SU-DHL-6 (cell line): ENCODE measurements around the gene RSU1.

Source experiments
- H2AFZ ChIP-seq: fragments of 200-600 bp; sonication (generic); 2 replicates; pipeline ENCODE4 v1.6.1; 2014; ENCODE audit warnings: low read depth, mild to moderate bottlenecking, moderate library complexity, mixed read lengths, antibody characterized with exemption, low read length; ENCODE audit not compliant: severe bottlenecking
- H3F3A ChIP-seq: fragments of 200-600 bp; shearing (Covaris generic); 2 replicates; pipeline ENCODE4 v1.6.0; 2016; ENCODE audit warnings: antibody characterized with exemption, mild to moderate bottlenecking; ENCODE audit not compliant: insufficient read depth
- H3K27ac ChIP-seq: fragments of 200-600 bp; sonication (generic); 2 replicates; pipeline ENCODE4 v1.5.1; 2016; ENCODE audit warnings: low read depth, mild to moderate bottlenecking, low read length, moderate library complexity, mixed read lengths
- H3K27me3 ChIP-seq: fragments of 200-600 bp; sonication (generic), shearing (Covaris generic); 2 replicates; pipeline ENCODE4 v1.6.0; 2014; ENCODE audit warnings: mild to moderate bottlenecking, low read length
- H3K36me3 ChIP-seq: fragments of 200-600 bp; sonication (generic); 2 replicates; pipeline ENCODE4 v1.6.1; 2014; ENCODE audit warnings: mild to moderate bottlenecking, low read length, mixed read lengths
- H3K4me2 ChIP-seq: fragments of 300-600, 200-600 bp; shearing (Covaris generic), sonication (generic); 2 replicates; pipeline ENCODE4 v1.6.0; 2014; ENCODE audit warnings: low read length, low read depth, mild to moderate bottlenecking; ENCODE audit not compliant: poor library complexity, severe bottlenecking
- H3K4me3 ChIP-seq: fragments of 200-600 bp; sonication (generic); 2 replicates; pipeline ENCODE4 v1.5.1; 2014; ENCODE audit warnings: antibody characterized with exemption, low read length, mild to moderate bottlenecking, mixed read lengths; ENCODE audit not compliant: insufficient read depth, poor library complexity, severe bottlenecking
- H3K79me2 ChIP-seq: fragments of 200-600 bp; sonication (generic); 2 replicates; pipeline ENCODE4 v1.6.1; 2014; ENCODE audit warnings: mild to moderate bottlenecking, low read length, moderate library complexity; ENCODE audit not compliant: insufficient read depth
- H3K9ac ChIP-seq: fragments of 200-600 bp; sonication (generic); 2 replicates; pipeline ENCODE4 v1.7.0; 2014; ENCODE audit warnings: mild to moderate bottlenecking, low read length
- H3K9me2 ChIP-seq: fragments of 200-600 bp; sonication (generic); replicated peaks from 2 replicates; pipeline ENCODE4 v1.6.1; 2014; ENCODE audit warnings: low read length; ENCODE audit not compliant: insufficient read depth
- H3K9me3 ChIP-seq: fragments of 200-600 bp; sonication (generic); 2 replicates; pipeline ENCODE4 v1.6.1; 2014; ENCODE audit warnings: low read length, mixed read lengths; ENCODE audit not compliant: insufficient read depth
- H4K20me1 ChIP-seq: fragments of 200-600 bp; sonication (generic); 2 replicates; pipeline ENCODE4 v1.6.1; 2014; ENCODE audit warnings: low read depth, mild to moderate bottlenecking, antibody characterized with exemption, low read length, moderate library complexity, mixed read lengths
- CTCF ChIP-seq: fragments of 200-600 bp; sonication (generic); IDR thresholded peaks from one replicate; pipeline ENCODE4 v1.5.1; 2017; ENCODE audit warnings: antibody characterized with exemption, mild to moderate bottlenecking, low read length, moderate library complexity; ENCODE audit not compliant: insufficient read depth, poor library complexity, severe bottlenecking
- EZH2phosphoT487 ChIP-seq: fragments of 200-600 bp; sonication (generic), shearing (Covaris generic); conservative IDR thresholded peaks from 2 replicates; pipeline ENCODE4 v1.6.1; 2018; ENCODE audit warnings: mild to moderate bottlenecking, antibody characterized with exemption, low read length, moderate library complexity, mixed read lengths

RSU1 gene

GRCh38 chr10:16843252-16843870, 26.1 kb upstream of the RSU1 start:
- Histone ChIP-seq H2AFZ (no peak overlapping the region), H3K9me2 (no peaks in the 10 kb centered on the region), H3F3A (no peaks in the 10 kb centered on the region), H3K4me3 (no peak overlapping the region), H3K9me3 (no peaks in the 10 kb centered on the region), H3K27me3 (no peaks in the 10 kb centered on the region), H3K4me2 (no peak overlapping the region), H3K79me2 (no peaks in the 10 kb centered on the region), H3K36me3 (no peaks in the 10 kb centered on the region), H3K27ac (no peak overlapping the region), H4K20me1 (no peaks in the 10 kb centered on the region), H3K9ac (no peak overlapping the region)
- TF ChIP-seq CTCF, result peak; percentile 29
- TF ChIP-seq EZH2phosphoT487, result no peak

GRCh38 chr10:16835228-16835627, 18.0 kb upstream of the RSU1 start:
- Histone ChIP-seq H3K4me3 (no peak overlapping the region), H3K9me2 (no peaks in the 10 kb centered on the region), H2AFZ (no peak overlapping the region), H3F3A (no peaks in the 10 kb centered on the region), H3K9ac (no peak overlapping the region), H4K20me1 (no peaks in the 10 kb centered on the region), H3K27me3 (no peaks in the 10 kb centered on the region), H3K4me2 (peak overlapping the region; percentile 20), H3K27ac (no peak overlapping the region), H3K79me2 (no peaks in the 10 kb centered on the region), H3K36me3 (no peaks in the 10 kb centered on the region), H3K9me3 (no peaks in the 10 kb centered on the region)
- no peak for TF ChIP-seq CTCF
- TF ChIP-seq EZH2phosphoT487, result no peak

GRCh38 chr10:16832351-16833080, 15.3 kb upstream of the RSU1 start:
- H3K4me2 ChIP-seq, result no peak overlapping the region
- no peaks in the 10 kb centered on the region for H3K9me3 ChIP-seq
- no peak overlapping the region for H2AFZ ChIP-seq
- no peaks in the 10 kb centered on the region for H4K20me1 ChIP-seq
- no peaks in the 10 kb centered on the region for H3K27me3 ChIP-seq
- no peaks in the 10 kb centered on the region for H3F3A ChIP-seq
- no peak overlapping the region for H3K9ac ChIP-seq
- no peaks in the 10 kb centered on the region for H3K9me2 ChIP-seq
- H3K36me3 ChIP-seq, result no peaks in the 10 kb centered on the region
- H3K27ac ChIP-seq, result no peak overlapping the region
- H3K79me2 ChIP-seq, result no peaks in the 10 kb centered on the region
- no peak overlapping the region for H3K4me3 ChIP-seq
- TF ChIP-seq EZH2phosphoT487, result no peak
- no peak for TF ChIP-seq CTCF
